OCI-M2 (cell line): ENCODE results near the gene SPRR2D.
"Not testable (repeated sequence)": the region's sequence is repeated elsewhere in the genome, so short reads cannot be mapped to it uniquely, and the experiment has no call there.

Experiments
- DNase-seq: peaks from one replicate; lab custom pipeline; 2025; ENCODE audit not compliant: unreplicated experiment; lab: John Stamatoyannopoulos, UW

The SPRR2D gene

DNA sequence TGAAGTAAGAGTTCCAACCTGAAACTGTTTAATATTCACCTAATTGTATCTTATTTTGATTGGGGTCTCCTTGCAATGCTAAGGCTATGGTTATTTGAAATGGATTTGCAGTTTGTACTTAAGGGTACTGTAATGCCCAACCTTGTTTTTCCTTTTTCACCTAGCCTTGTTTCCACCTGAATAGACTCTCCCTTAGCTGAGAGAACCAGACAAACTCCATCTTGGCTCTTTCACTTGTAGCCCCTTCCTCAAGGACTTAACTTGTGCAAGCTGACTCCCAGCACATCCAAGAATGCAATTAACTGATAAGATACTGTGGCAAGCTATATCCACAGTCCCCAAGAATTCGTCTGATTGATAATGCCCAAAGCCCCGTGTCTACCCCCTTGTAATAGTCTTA, 19.1 kb downstream of the SPRR2D start:
- DNase-seq = not testable (repeated sequence)

DNA sequence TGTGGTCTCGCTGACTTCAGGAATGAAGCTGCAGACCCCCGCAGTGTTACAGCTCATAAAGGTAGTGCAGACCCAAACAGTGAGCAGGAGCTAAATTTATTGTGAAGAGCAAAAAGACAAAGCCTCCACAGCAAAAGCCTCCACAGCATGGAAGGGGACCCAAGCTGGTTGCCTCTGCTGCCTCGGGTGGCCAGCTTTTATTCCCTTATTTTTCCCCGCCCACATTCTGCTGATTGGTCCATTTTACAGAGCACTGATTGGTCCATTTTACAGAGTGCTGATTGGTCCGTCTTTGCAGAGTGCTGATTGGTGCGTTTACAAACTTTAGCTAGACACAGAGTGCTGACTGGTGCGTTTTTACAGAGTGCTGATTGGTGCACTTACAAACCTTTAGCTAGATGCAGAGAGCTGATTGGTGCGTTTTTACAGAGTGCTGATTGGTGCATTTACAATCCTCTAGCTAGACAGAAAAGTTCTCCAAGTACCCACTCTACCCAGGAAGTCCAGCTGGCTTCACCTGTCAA, 29.6 kb downstream of the SPRR2D start:
- not testable (repeated sequence) for DNase-seq

DNA sequence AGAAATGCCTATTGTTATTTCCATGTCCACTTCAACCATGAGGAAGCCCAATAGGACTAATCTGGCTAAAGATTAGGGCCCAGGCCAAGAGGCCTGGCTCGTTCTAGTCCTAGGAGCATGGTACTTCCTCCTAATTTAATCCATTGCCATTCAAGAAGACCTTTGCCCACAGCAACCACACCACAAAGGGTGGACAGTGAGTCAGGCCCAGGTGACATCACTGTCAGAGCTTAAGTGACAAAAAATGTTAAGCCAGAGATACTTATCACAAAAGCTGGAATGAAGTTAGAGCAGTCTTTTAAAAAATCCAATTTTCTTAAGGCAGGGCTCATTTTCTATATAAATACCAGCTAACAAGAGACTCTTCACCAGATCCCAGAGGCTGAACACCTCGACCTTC, 39.5 kb downstream of the SPRR2D start, which contains the start of gene SPRR3:
TSS of gene SPRR3 (plus strand) at position 368 of the 400 bp plus-strand sequence. CDS start 1,272 bp downstream, outside the sequence.
- no peak for DNase-seq

DNA sequence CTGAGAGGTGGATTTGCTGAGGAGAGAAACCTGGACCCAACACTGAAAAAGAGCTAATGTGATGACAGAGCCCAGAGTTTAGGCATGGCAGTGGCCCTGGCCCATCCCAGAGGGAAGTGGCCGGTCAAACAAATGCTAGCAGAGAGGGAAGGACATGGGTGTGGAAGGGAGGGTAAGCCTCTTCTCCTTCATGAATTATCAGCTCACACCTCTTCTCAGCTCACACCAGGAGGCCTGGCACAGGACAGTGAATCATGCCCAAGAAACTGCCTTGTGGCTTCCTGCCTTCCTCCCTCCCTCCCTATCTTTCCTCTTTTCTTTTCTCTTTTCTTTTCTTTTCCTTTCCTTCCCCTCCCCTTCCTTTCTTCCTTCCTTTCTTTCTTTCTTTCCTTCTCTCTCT, 40.6 kb downstream of the SPRR2D start:
- no peak for DNase-seq

DNA sequence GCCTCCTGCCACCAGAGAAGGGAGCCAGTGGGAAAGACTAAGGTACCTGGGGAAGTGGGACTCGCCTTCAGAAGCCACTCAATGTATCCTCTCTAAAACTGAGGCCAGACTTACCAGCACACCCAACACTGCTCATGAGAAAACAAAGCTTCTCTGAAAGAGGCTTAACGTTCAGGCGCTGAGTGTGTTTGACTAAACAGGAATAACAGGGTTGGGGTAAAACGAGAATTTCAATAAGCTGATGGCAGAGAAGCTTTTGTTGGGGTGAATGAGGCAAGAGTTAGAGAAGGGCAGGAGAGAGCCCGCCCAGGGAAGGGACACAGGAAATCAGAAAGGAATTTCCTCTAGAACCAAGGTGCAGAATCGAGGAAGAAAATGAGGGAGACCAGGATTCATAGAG, 41.1 kb downstream of the SPRR2D start:
- no peak for DNase-seq

DNA sequence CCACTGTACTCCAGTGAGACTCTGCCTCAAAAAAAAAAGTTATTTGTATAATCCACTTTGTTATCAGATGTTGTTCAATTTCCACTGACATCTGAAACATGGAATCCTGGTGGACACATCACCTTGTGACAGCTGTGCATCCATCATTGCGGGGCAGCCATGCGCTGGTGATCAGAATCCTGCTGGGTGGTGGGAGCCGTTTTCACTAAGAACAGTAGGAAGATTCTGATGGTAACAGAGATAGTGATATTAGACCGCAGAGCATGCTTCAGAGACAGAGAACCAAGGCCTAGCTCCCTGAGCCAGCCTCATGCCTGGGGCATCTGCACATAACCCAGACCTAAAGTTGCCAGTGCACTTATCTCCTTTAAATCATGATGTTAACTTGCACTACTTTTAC, 42.4 kb downstream of the SPRR2D start:
- no peak for DNase-seq

DNA sequence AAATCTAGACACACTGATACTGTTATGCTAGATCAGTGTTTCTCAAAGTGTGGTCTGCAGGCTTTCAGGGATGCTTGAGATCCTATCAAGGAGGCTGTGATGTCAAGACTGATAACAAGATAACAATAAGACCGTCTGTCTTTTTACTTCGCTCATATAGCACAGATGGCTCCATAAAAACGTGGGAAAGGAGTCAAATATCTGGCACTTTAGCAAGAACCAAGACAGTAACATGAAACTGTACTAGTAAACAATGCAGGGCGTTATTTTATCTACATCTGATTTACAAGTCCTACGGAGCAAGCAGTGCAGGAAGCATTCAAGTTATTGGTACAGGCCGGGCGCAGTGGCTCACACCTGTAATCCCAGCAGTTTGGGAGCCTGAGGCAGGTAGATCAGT, 43.0 kb downstream of the SPRR2D start:
- DNase-seq = no peak

DNA sequence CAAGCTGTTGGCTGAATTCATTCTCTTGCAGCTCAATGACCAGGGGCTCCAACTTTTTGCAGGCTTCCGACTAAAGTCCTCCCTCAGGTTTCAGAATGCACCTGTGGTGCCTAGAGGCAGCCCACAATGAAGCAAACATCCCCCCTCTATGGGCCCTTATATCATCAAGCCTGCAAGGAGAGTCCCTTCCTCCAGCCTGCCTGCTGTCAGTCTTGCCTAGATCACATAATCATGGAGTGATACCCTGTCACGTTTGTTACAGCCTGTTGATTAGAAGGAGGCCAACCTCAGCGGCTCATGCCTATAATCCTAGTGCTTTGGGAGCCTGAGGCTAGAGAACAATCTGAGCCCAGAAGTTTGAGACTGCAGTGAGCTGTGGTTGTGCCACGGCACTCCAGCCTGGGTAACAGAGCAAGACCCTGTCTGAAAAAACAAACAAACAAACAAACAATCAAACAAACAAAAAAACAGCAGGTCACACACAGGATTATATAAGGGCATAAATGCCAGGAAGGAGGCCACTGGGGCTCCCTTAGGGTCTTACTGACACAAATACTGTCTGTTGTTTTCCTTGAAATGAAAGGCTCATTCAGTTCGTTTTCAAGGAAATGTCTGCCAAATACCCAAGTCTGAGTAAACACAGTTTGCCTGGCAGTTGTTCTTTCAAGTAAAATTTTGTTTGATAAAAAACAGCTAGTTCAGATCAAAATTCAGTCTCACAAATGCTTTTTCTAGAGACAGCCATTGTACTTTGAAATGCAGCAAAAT, 44.1 kb downstream of the SPRR2D start:
- DNase-seq = no peak

DNA sequence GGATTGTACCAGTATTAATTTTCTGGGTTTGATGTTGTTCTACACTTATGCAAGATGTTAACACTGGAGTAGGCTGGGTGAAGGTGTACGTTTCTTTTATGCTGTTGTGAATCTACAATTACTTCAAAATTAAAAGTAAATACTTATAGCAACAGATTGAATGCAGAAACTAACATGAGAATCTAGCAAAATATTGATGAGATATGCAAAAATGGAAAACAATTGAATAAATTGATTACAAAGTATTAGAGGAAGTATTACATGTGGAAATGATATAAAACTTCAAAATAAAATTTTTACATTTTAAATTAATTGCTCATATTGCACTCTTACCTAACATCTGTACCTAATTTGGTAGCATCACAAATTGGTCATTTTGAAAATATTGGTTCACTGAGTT, 45.1 kb downstream of the SPRR2D start:
- no peak for DNase-seq

DNA sequence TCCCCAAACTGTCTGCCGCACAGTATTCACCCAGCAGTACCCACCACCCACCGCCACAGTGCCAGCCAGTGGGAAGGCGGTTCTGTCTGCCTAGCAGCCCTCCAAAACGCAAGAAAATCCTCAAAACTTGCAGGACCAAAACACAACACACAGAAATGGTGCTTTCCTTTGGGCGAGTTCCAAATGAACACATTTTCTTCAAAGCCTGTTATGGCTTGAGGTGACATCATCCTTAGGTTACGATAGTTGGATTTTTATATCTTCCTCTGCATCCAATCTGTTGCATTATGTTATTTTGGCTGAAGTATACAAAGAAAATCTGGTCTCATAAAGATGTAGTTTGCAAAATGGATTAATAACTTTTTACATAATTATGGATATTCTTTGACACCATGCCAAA, 47.7 kb downstream of the SPRR2D start:
- DNase-seq = no peak
